PC-3 (cell line): Measurements from ENCODE around the gene HTR5A.

Experiments used
- CTCF ChIP-seq: fragments of 300-600 bp; sonication (generic); conservative IDR thresholded peaks from 2 replicates; pipeline ENCODE4 v1.5.1; 2017; ENCODE audit warnings: antibody characterized with exemption, low read depth, mild to moderate bottlenecking, low read length
- EZH2phosphoT487 ChIP-seq: fragments of 300-600 bp; sonication (generic); IDR thresholded peaks from 2 replicates; pipeline ENCODE4 v1.6.1; 2018; ENCODE audit warnings: mild to moderate bottlenecking, antibody characterized with exemption, low read length, borderline replicate concordance

- no peak for TF ChIP-seq EZH2phosphoT487
- TF ChIP-seq CTCF = no peak
Measured at GRCh38 chr7:155064186-155064585, 5.9 kb upstream of the HTR5A start.
